MM.1S (cell line): ENCODE data around the gene NOS3.

Experiments
- DNase-seq: peaks from one replicate; pipeline ENCODE4 v3.0.0-alpha.2; 2015
- H2AFZ ChIP-seq: fragments of 300-600 bp; sonication (generic); 2 replicates; pipeline ENCODE4 v1.6.0; 2016; ENCODE audit warnings: antibody characterized with exemption, low read length
- H3F3A ChIP-seq: fragments of 300-600 bp; sonication (generic); 2 replicates; pipeline ENCODE4 v1.6.1; 2016; ENCODE audit warnings: mild to moderate bottlenecking, antibody characterized with exemption, low read length, moderate library complexity, mixed read lengths; ENCODE audit not compliant: insufficient read depth
- H3K27ac ChIP-seq: fragments of 300-600 bp; sonication (generic); 2 replicates; pipeline ENCODE4 v1.5.1; 2016; ENCODE audit warnings: mild to moderate bottlenecking, low read length
- H3K27me3 ChIP-seq: fragments of 300-600 bp; sonication (generic); replicated peaks from 2 replicates; pipeline ENCODE4 v1.6.0; 2016; ENCODE audit warnings: low read length; ENCODE audit not compliant: insufficient read depth
- H3K36me3 ChIP-seq: fragments of 300-600 bp; sonication (generic); replicated peaks from 2 replicates; pipeline ENCODE4 v1.6.1; 2016; ENCODE audit warnings: mild to moderate bottlenecking, low read length, mixed read lengths; ENCODE audit not compliant: insufficient read depth
- H3K4me1 ChIP-seq: fragments of 300-600 bp; sonication (generic); 2 replicates; pipeline ENCODE4 v1.6.1; 2016; ENCODE audit warnings: low read length, mixed read lengths
- H3K4me2 ChIP-seq: fragments of 300-600 bp; sonication (generic); 2 replicates; pipeline ENCODE4 v1.6.0; 2016; ENCODE audit warnings: low read depth, low read length
- H3K4me3 ChIP-seq: fragments of 300-600 bp; sonication (generic); 2 replicates; pipeline ENCODE4 v1.5.1; 2016; ENCODE audit warnings: low read length, mixed read lengths
- H3K79me2 ChIP-seq: fragments of 300-600 bp; sonication (generic); 2 replicates; pipeline ENCODE4 v1.6.1; 2016; ENCODE audit warnings: mixed run types, low read length, mixed read lengths
- H3K9ac ChIP-seq: fragments of 300-600 bp; sonication (generic); 2 replicates; pipeline ENCODE4 v1.6.1; 2016; ENCODE audit warnings: low read length, mixed read lengths
- H3K9me2 ChIP-seq: fragments of 300-600 bp; sonication (generic); replicated peaks from 2 replicates; pipeline ENCODE4 v1.6.1; 2016; ENCODE audit warnings: mild to moderate bottlenecking, low read length, mixed read lengths; ENCODE audit not compliant: insufficient read depth
- H3K9me3 ChIP-seq: fragments of 300-600 bp; sonication (generic); replicated peaks from 2 replicates; pipeline ENCODE4 v1.6.1; 2016; ENCODE audit warnings: mild to moderate bottlenecking, low read length, mixed read lengths; ENCODE audit not compliant: insufficient read depth
- H4K20me1 ChIP-seq: fragments of 300-600 bp; sonication (generic); 2 replicates; pipeline ENCODE4 v1.6.1; 2016; ENCODE audit warnings: mild to moderate bottlenecking, low read length, moderate library complexity, mixed read lengths; ENCODE audit not compliant: insufficient read depth
- EZH2 ChIP-seq: fragments of 300-600 bp; sonication (generic); optimal IDR thresholded peaks from 2 replicates; pipeline ENCODE3; 2017; ENCODE audit warnings: low read depth, mild to moderate bottlenecking, antibody characterized with exemption, low read length, mixed read lengths
- EZH2phosphoT487 ChIP-seq: fragments of 300-600 bp; sonication (generic); IDR thresholded peaks from 2 replicates; pipeline ENCODE4 v1.6.1; 2018; ENCODE audit warnings: antibody characterized with exemption, low read length
- TF ChIP-seq, protein P1 (sequence below): fragments of 300-600 bp; sonication (generic); IDR thresholded peaks from 2 replicates; pipeline ENCODE4 v1.5.1; 2016; ENCODE audit warnings: antibody characterized with exemption, low read length, mixed read lengths

NOS3 gene

GRCh38 chr7:150955519-150956394, 35.1 kb upstream of the NOS3 start:
- no peak overlapping the region for H2AFZ ChIP-seq
- no peaks in the 10 kb centered on the region for H4K20me1 ChIP-seq
- H3K27me3 ChIP-seq, result no peaks in the 10 kb centered on the region
- H3K9ac ChIP-seq, result no peak overlapping the region
- no peak overlapping the region for H3K27ac ChIP-seq
- no peak overlapping the region for H3K4me3 ChIP-seq
- H3K36me3 ChIP-seq, result no peaks in the 10 kb centered on the region
- no peaks in the 10 kb centered on the region for H3F3A ChIP-seq
- no peaks in the 10 kb centered on the region for H3K4me1 ChIP-seq
- H3K79me2 ChIP-seq, result no peaks in the 10 kb centered on the region
- DNase-seq, result no peak
- TF ChIP-seq, protein P1, sequence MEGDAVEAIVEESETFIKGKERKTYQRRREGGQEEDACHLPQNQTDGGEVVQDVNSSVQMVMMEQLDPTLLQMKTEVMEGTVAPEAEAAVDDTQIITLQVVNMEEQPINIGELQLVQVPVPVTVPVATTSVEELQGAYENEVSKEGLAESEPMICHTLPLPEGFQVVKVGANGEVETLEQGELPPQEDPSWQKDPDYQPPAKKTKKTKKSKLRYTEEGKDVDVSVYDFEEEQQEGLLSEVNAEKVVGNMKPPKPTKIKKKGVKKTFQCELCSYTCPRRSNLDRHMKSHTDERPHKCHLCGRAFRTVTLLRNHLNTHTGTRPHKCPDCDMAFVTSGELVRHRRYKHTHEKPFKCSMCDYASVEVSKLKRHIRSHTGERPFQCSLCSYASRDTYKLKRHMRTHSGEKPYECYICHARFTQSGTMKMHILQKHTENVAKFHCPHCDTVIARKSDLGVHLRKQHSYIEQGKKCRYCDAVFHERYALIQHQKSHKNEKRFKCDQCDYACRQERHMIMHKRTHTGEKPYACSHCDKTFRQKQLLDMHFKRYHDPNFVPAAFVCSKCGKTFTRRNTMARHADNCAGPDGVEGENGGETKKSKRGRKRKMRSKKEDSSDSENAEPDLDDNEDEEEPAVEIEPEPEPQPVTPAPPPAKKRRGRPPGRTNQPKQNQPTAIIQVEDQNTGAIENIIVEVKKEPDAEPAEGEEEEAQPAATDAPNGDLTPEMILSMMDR, result no peak
- no peak for TF ChIP-seq EZH2
- no peak for TF ChIP-seq EZH2phosphoT487
- H3K9me2 ChIP-seq, result no peaks in the 10 kb centered on the region
- H3K9me3 ChIP-seq, result no peaks in the 10 kb centered on the region
- no peak overlapping the region for H3K4me2 ChIP-seq

GRCh38 chr7:150956395-150957132, 34.3 kb upstream of the NOS3 start:
- DNase-seq, result no peak
- no peaks in the 10 kb centered on the region for H3K4me1 ChIP-seq
- H3K9me3 ChIP-seq, result no peaks in the 10 kb centered on the region
- H3K27ac ChIP-seq, result no peak overlapping the region
- H3K9ac ChIP-seq, result no peak overlapping the region
- no peaks in the 10 kb centered on the region for H3F3A ChIP-seq
- no peak overlapping the region for H3K4me2 ChIP-seq
- no peaks in the 10 kb centered on the region for H3K27me3 ChIP-seq
- no peak for TF ChIP-seq EZH2phosphoT487
- no peak for TF ChIP-seq EZH2
- TF ChIP-seq, protein P1, result no peak
- H2AFZ ChIP-seq, result no peak overlapping the region
- no peaks in the 10 kb centered on the region for H3K36me3 ChIP-seq
- no peaks in the 10 kb centered on the region for H4K20me1 ChIP-seq
- no peaks in the 10 kb centered on the region for H3K9me2 ChIP-seq
- no peak overlapping the region for H3K4me3 ChIP-seq
- H3K79me2 ChIP-seq, result no peaks in the 10 kb centered on the region

GRCh38 chr7:150957133-150958020, 33.4 kb upstream of the NOS3 start:
- H3K36me3 ChIP-seq, result no peaks in the 10 kb centered on the region
- H3K4me2 ChIP-seq, result no peak overlapping the region
- DNase-seq, result no peak
- H3F3A ChIP-seq, result no peaks in the 10 kb centered on the region
- no peak overlapping the region for H3K27ac ChIP-seq
- no peaks in the 10 kb centered on the region for H3K79me2 ChIP-seq
- no peaks in the 10 kb centered on the region for H3K9me3 ChIP-seq
- TF ChIP-seq EZH2 (no peak), EZH2phosphoT487 (no peak)
- TF ChIP-seq, protein P1, result no peak
- no peak overlapping the region for H3K9ac ChIP-seq
- H4K20me1 ChIP-seq, result no peaks in the 10 kb centered on the region
- H3K4me1 ChIP-seq, result no peaks in the 10 kb centered on the region
- H3K9me2 ChIP-seq, result no peaks in the 10 kb centered on the region
- H2AFZ ChIP-seq, result no peak overlapping the region
- no peak overlapping the region for H3K4me3 ChIP-seq
- no peaks in the 10 kb centered on the region for H3K27me3 ChIP-seq
